Right atrium auricular region (tissue), 2 donors: ENCODE data around the gene ATP11C. TPM values are rescaled to one million over a fixed set of nuclear protein-coding genes. Genes with fewer than 3 reads are reported as not detected.
"Not testable (repeated sequence)": the region's sequence is repeated elsewhere in the genome, so short reads cannot be mapped to it uniquely, and the experiment has no call there.

Experiments used
- DNase-seq: peaks from one replicate; pipeline ENCODE4 v3.0.0-alpha.2; 2019; ENCODE audit warnings: low spot score
- H3K27ac ChIP-seq, 2 donors: fragments of 200-600 bp; sonication (generic); 1 replicate in 1 of 2; 2 replicates in 1 of 2; pipeline ENCODE4 v1.5.1; 2016 to 2019
- H3K27me3 ChIP-seq, 2 donors: fragments of 200-600 bp; sonication (generic); one replicate each; pipeline versions ENCODE4 v1.5.1 to v1.6.0; 2017 to 2019
- H3K36me3 ChIP-seq: fragments of 200-600 bp; sonication (generic); one replicate; pipeline ENCODE4 v1.5.1; 2016
- H3K4me1 ChIP-seq, 2 donors: fragments of 200-600 bp; sonication (generic); one replicate each; pipeline versions ENCODE4 v1.5.1 to v1.6.0; 2017 to 2019
- H3K4me3 ChIP-seq, 2 donors: fragments of 200-600 bp; sonication (generic); 1 replicate in 1 of 2; 2 replicates in 1 of 2; pipeline ENCODE4 v1.5.1; 2017 to 2019; ENCODE audit warnings: mild to moderate bottlenecking in 1 of 2, moderate library complexity in 1 of 2
- H3K9me3 ChIP-seq, 2 donors: fragments of 200-600 bp; sonication (generic); one replicate each; pipeline ENCODE4 v1.5.1; 2019
- total RNA-seq, 2 donors: library from RNA; depleted of rRNA; stranded (reverse); fragments of >200 nt; gene quantifications; one replicate each; pipeline ENCODE4 v1.1.0, GENCODE V29; 2016
- TF ChIP-seq, protein P1 (sequence below), 2 donors: fragments of 200-600 bp; sonication (generic); IDR thresholded peaks; one replicate each; pipeline ENCODE4 v1.5.1; 2019; ENCODE audit warnings: antibody characterized with exemption in 2 of 2

ATP11C gene
- total RNA-seq, 2 donors from 2014 or later = 6.5 to 6.7 TPM

DNA sequence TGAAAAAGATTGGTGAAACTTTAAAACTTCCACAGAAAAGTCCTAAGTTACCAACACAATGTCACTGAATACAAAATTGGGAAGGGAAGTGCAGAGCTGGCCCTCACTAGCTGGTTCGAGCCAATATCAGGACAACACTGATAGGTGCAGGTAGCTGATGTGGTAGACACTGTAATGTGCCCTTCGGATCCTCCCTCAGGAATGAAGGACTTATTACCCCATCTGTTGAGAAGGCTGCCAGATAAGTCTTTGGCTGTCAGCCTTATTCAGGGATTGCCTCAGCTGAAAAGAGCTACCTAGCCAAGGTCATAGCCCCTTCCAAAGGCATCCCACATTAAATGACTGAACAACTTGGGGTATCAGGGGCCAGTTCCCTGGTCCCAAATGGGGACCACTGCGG is 230.2 kb downstream of the ATP11C start:
- Histone ChIP-seq H3K27me3 (no peaks in the 10 kb centered on the region), H3K4me3 (no peak overlapping the region), H3K27ac (no peak overlapping the region), H3K9me3 (no peaks in the 10 kb centered on the region), H3K4me1 (no peaks in the 10 kb centered on the region), H3K36me3 (no peaks in the 10 kb centered on the region)
- TF ChIP-seq, protein P1, sequence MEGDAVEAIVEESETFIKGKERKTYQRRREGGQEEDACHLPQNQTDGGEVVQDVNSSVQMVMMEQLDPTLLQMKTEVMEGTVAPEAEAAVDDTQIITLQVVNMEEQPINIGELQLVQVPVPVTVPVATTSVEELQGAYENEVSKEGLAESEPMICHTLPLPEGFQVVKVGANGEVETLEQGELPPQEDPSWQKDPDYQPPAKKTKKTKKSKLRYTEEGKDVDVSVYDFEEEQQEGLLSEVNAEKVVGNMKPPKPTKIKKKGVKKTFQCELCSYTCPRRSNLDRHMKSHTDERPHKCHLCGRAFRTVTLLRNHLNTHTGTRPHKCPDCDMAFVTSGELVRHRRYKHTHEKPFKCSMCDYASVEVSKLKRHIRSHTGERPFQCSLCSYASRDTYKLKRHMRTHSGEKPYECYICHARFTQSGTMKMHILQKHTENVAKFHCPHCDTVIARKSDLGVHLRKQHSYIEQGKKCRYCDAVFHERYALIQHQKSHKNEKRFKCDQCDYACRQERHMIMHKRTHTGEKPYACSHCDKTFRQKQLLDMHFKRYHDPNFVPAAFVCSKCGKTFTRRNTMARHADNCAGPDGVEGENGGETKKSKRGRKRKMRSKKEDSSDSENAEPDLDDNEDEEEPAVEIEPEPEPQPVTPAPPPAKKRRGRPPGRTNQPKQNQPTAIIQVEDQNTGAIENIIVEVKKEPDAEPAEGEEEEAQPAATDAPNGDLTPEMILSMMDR (IDR thresholded peaks at IDR 0.05) = no peak
- no peak for DNase-seq

DNA sequence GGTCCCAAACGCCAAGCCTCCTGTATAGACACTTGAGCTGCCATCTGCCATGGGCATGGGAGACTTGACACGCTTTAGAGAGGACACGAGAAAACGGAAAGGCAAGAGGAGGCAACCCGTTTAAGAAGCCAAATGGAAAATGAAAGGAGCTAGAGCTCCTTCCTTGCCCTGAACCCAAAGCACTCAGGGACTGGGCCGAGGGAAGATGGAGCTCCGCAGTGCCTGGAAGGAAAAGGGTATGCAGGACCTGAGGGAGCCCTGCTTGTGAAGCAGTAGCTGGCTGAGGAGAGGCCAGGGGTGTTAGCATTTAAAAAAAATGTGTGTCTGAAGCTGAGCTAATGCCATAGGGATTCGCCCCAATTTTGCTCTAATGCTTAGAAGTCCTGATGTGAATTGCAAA is 239.9 kb downstream of the ATP11C start:
- peak overlapping the region in 1 of 2 donors; percentile 49 for H3K4me3 ChIP-seq

DNA sequence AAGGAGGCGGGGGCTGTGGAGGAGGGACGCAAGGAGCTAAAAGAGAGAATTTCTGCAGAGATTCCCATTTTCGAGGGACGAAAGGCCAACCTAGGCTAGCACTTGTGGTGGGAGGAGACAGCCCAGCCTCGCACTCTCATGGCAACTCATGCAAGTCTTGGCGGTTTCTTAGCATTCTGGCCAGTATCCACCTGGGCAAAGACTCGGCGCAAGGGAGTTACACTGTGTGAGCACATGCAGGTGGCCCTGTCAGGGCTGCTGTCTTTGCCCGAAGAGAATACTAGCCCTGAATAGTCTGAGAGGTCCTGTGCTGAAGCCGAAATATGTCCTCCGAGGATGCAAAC is 240.4 kb downstream of the ATP11C start:
- H3K9me3 ChIP-seq = no peaks in the 10 kb centered on the region
- H3K4me1 ChIP-seq = no peaks in the 10 kb centered on the region
- peak overlapping the region in 1 of 2 donors; percentile 49 for H3K4me3 ChIP-seq
- H3K27me3 ChIP-seq = no peaks in the 10 kb centered on the region
- DNase-seq = no peak
- TF ChIP-seq, protein P1 (IDR thresholded peaks at IDR 0.05) = no peak
- no peaks in the 10 kb centered on the region for H3K36me3 ChIP-seq
- H3K27ac ChIP-seq = no peak overlapping the region

More for the DNA sequence above, 239.9 kb downstream of the ATP11C start:
- no peaks in the 10 kb centered on the region for H3K4me1 ChIP-seq
- TF ChIP-seq, protein P1 (IDR thresholded peaks at IDR 0.05) = no peak
- no peak overlapping the region for H3K27ac ChIP-seq
- no peaks in the 10 kb centered on the region for H3K27me3 ChIP-seq
- no peak for DNase-seq
- H3K36me3 ChIP-seq = no peaks in the 10 kb centered on the region
- H3K9me3 ChIP-seq = no peaks in the 10 kb centered on the region

DNA sequence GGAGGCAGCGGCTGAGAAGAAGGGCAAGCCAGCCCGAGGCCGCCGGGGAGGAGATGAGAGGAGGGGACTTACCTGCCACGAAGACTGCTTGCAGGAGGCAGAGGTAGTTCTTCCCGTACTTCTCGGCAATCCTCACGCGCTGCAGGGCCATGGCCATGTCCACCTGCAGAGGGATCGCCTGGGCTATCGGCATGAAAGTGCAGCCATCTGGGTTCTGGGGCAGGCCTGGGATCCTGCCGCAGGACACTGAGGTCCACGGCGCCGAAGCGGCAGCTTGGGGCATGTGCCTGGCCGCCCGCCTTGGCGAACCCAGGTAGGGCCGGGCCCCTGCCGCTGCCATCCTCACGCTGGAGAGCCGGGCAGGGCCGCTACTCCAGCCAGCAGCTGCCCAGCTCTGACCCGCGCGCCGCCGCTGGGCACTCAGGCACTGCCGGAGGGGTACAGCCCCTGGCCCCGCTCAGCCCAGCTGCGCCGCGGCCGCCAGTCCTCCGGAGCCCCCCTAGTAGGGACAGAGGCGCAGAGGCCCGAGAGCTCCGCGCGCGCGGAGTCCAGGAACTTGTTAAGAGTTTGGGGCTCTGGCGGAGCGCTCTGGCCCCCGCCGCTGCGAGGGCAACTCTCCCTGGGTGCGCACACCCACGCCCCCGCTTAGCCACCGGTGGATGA is 240.9 kb downstream of the ATP11C start:
- no peaks in the 10 kb centered on the region for H3K4me1 ChIP-seq
- H3K36me3 ChIP-seq = no peaks in the 10 kb centered on the region
- H3K27me3 ChIP-seq = no peaks in the 10 kb centered on the region
- TF ChIP-seq, protein P1 (IDR thresholded peaks at IDR 0.05) = no peak
- H3K4me3 ChIP-seq = peak overlapping the region; percentile 25 to 49
- DNase-seq = no peak
- no peak overlapping the region for H3K27ac ChIP-seq
- H3K9me3 ChIP-seq = no peaks in the 10 kb centered on the region

DNA sequence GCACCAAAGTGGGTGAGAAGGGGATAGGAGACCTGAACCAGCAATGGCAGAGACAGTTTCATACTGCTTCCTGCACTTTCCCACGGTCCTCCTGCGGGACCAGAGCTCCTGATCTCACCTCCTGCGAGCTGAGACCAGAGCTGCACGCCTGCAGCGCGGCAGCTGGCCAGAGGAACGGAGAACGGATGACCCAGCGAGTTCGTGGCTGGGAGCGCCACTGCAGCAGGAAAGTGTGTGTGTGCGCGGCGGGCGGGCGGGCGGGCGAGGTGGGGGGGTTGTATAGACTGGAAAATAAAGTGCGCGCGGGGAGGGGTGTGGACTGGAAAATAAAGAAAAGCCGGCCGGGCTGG is 241.4 kb downstream of the ATP11C start:
- H3K4me3 ChIP-seq = peak overlapping the region; percentile 25 to 49
- no peaks in the 10 kb centered on the region for H3K27me3 ChIP-seq
- DNase-seq = no peak
- no peaks in the 10 kb centered on the region for H3K36me3 ChIP-seq
- TF ChIP-seq, protein P1 (IDR thresholded peaks at IDR 0.05) = no peak
- no peak overlapping the region for H3K27ac ChIP-seq
- H3K9me3 ChIP-seq = no peaks in the 10 kb centered on the region
- no peaks in the 10 kb centered on the region for H3K4me1 ChIP-seq

DNA sequence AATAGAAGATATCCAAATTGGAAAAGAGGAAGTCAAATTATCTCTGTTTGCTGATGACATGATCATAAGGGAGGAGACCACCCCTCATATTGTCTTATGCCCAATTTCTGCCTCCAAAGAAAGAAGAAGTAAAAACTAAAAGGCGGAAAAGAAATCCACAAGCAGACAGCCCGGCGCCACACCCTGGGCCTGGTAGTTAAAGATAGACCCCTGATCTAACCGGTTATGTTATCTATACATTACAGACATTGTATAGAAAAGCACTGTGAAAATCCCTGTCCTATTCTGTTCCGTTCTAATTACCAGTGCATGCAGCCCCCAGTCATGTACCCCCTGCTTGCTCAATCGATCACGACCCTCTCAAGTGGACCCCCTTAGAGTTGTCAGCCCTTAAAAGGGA is 247.7 kb downstream of the ATP11C start:
- H3K36me3 ChIP-seq, H3K4me1 ChIP-seq, DNase-seq, H3K4me3 ChIP-seq, H3K27ac ChIP-seq, H3K27me3 ChIP-seq, H3K9me3 ChIP-seq: not testable (repeated sequence)
